Measurements from ENCODE around the gene MOB1B.
A peak's percentile ranks its signal among the peaks of the same experiment; 100 is the strongest.

Gene MOB1B

DNA sequence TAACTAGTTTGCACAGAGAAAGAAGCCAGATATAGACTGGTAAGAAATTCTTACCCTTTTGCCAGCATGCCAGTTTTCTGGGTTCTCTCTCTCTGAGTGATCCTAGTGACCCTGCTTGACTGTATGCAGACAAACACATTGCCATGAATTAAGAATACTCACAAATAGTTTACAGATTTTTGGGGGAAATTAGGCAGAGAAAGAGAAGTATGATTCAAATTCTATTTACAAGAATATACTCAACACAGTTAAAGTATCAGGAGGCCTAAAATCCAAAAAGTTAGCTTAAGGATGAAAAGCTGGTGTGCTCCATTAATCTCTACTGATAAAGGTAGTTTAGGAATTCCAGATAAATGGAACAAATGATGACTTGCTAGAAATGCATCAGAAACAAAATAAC, 18.4 kb downstream of the MOB1B start:
- Histone ChIP-seq H3K4me2 (ENCODE audit: low read length, poor library complexity, severe bottlenecking) (no peak overlapping the region), H2BK15ac (ENCODE audit: low read depth, poor library complexity, severe bottlenecking) (no peak overlapping the region), H3K4me1 (ENCODE audit: control insufficient read depth, insufficient read depth, low read depth, low read length) (peaks cover 10% of the 10 kb centered on the region), H3K36me3 (ENCODE audit: control insufficient read depth in 1 of 2, insufficient read depth in 2 of 2, low read depth in 1 of 2, low read length in 2 of 2) (no peaks in the 10 kb centered on the region), H3K27me3 (ENCODE audit: control insufficient read depth in 1 of 2, insufficient read depth in 1 of 2, low read length in 2 of 2) (no peaks in the 10 kb centered on the region), H3K14ac (ENCODE audit: low read length in 2 of 2) (no peak overlapping the region), H3K9me3 (ENCODE audit: control insufficient read depth, low read length) (no peaks in the 10 kb centered on the region), H3K27ac (ENCODE audit: low read length, poor library complexity, severe bottlenecking) (no peak overlapping the region), H4K8ac (ENCODE audit: low read length) (no peak overlapping the region), H2BK5ac (ENCODE audit: low read depth, low read length, poor library complexity, severe bottlenecking) (no peak overlapping the region), H2AFZ (ENCODE audit: low read depth, low read length) (no peak overlapping the region), H2BK12ac (ENCODE audit: low read length in 2 of 2) (no peak overlapping the region), H3K4me3 (ENCODE audit: insufficient read depth in 1 of 2, low read depth in 1 of 2, low read length in 2 of 2) (no peak overlapping the region), H3K4ac (ENCODE audit: low read depth in 1 of 2, low read length in 2 of 2) (no peak overlapping the region), H2BK120ac (ENCODE audit: low read depth, low read length) (no peak overlapping the region), H3K79me1 (replicated peaks; ENCODE audit: low read length, poor library complexity, severe bottlenecking) (peaks cover 4% of the 10 kb centered on the region), H3K18ac (ENCODE audit: low read depth in 1 of 2, low read length in 2 of 2) (no peak overlapping the region), H3K9ac (ENCODE audit: low read length) (no peak overlapping the region), H2AK5ac (ENCODE audit: low read length, severe bottlenecking) (no peak overlapping the region), H4K91ac (ENCODE audit: low read length) (no peak overlapping the region), H3K23ac (ENCODE audit: low read length in 2 of 2) (no peak overlapping the region)
- no peak for DNase-seq

GRCh38 chr4:70925418-70925817, 23.2 kb downstream of the MOB1B start:
- H3K27me3 ChIP-seq (ENCODE audit: control insufficient read depth in 1 of 2, insufficient read depth in 1 of 2, low read length in 2 of 2) = no peaks in the 10 kb centered on the region
- H3K36me3 ChIP-seq (ENCODE audit: control insufficient read depth in 1 of 2, insufficient read depth in 2 of 2, low read depth in 1 of 2, low read length in 2 of 2) = no peaks in the 10 kb centered on the region
- no peak overlapping the region for H3K4me2 ChIP-seq (ENCODE audit: low read length, poor library complexity, severe bottlenecking)
- H3K9me3 ChIP-seq (ENCODE audit: control insufficient read depth, low read length) = no peaks in the 10 kb centered on the region
- no peak overlapping the region for H2AFZ ChIP-seq (ENCODE audit: low read depth, low read length)
- no peak overlapping the region for H3K18ac ChIP-seq (ENCODE audit: low read depth in 1 of 2, low read length in 2 of 2)
- WGBS = 92% methylated on average over 1 of the region's 1 CpG
- H3K4ac ChIP-seq (ENCODE audit: low read depth in 1 of 2, low read length in 2 of 2) = no peak overlapping the region
- H2BK12ac ChIP-seq (ENCODE audit: low read length in 2 of 2) = no peak overlapping the region
- H3K79me1 ChIP-seq (replicated peaks; ENCODE audit: low read length, poor library complexity, severe bottlenecking) = peaks cover 9% of the 10 kb centered on the region
- no peak overlapping the region for H3K9ac ChIP-seq (ENCODE audit: low read length)
- no peak for DNase-seq
- H2AK5ac ChIP-seq (ENCODE audit: low read length, severe bottlenecking) = no peak overlapping the region
- H2BK15ac ChIP-seq (ENCODE audit: low read depth, poor library complexity, severe bottlenecking) = no peak overlapping the region
- H3K4me1 ChIP-seq (ENCODE audit: control insufficient read depth, insufficient read depth, low read depth, low read length) = peaks cover 12% of the 10 kb centered on the region
- H4K8ac ChIP-seq (ENCODE audit: low read length) = no peak overlapping the region
- no peak overlapping the region for H3K4me3 ChIP-seq (ENCODE audit: insufficient read depth in 1 of 2, low read depth in 1 of 2, low read length in 2 of 2)
- no peak overlapping the region for H2BK120ac ChIP-seq (ENCODE audit: low read depth, low read length)
- no peak overlapping the region for H2BK5ac ChIP-seq (ENCODE audit: low read depth, low read length, poor library complexity, severe bottlenecking)
- H3K14ac ChIP-seq (ENCODE audit: low read length in 2 of 2) = no peak overlapping the region
- no peak overlapping the region for H3K27ac ChIP-seq (ENCODE audit: low read length, poor library complexity, severe bottlenecking)
- H3K23ac ChIP-seq (ENCODE audit: low read length in 2 of 2) = no peak overlapping the region
- no peak overlapping the region for H4K91ac ChIP-seq (ENCODE audit: low read length)

GRCh38 chr4:70925899-70926635, 23.9 kb downstream of the MOB1B start:
- H2BK15ac ChIP-seq (ENCODE audit: low read depth, poor library complexity, severe bottlenecking) = no peak overlapping the region
- no peak overlapping the region for H3K4me3 ChIP-seq (ENCODE audit: insufficient read depth in 1 of 2, low read depth in 1 of 2, low read length in 2 of 2)
- peaks cover 12% of the 10 kb centered on the region for H3K4me1 ChIP-seq (ENCODE audit: control insufficient read depth, insufficient read depth, low read depth, low read length)
- no peaks in the 10 kb centered on the region for H3K27me3 ChIP-seq (ENCODE audit: control insufficient read depth in 1 of 2, insufficient read depth in 1 of 2, low read length in 2 of 2)
- no peak overlapping the region for H3K27ac ChIP-seq (ENCODE audit: low read length, poor library complexity, severe bottlenecking)
- H3K14ac ChIP-seq (ENCODE audit: low read length in 2 of 2) = peak overlapping the region in 1 of 2 experiments; percentile 41
- no peak overlapping the region for H3K4me2 ChIP-seq (ENCODE audit: low read length, poor library complexity, severe bottlenecking)
- no peak overlapping the region for H3K23ac ChIP-seq (ENCODE audit: low read length in 2 of 2)
- no peak overlapping the region for H3K9ac ChIP-seq (ENCODE audit: low read length)
- no peak overlapping the region for H3K4ac ChIP-seq (ENCODE audit: low read depth in 1 of 2, low read length in 2 of 2)
- no peak overlapping the region for H2BK12ac ChIP-seq (ENCODE audit: low read length in 2 of 2)
- peak; percentile 29 for DNase-seq
- peak overlapping the region; percentile 70 for H2AK5ac ChIP-seq (ENCODE audit: low read length, severe bottlenecking)
- H2BK120ac ChIP-seq (ENCODE audit: low read depth, low read length) = no peak overlapping the region
- no peak overlapping the region for H4K8ac ChIP-seq (ENCODE audit: low read length)
- H2AFZ ChIP-seq (ENCODE audit: low read depth, low read length) = no peak overlapping the region
- H3K79me1 ChIP-seq (replicated peaks; ENCODE audit: low read length, poor library complexity, severe bottlenecking) = peaks cover 9% of the 10 kb centered on the region
- WGBS = 86% methylated on average over 5 of the region's 6 CpGs
- no peak overlapping the region for H3K18ac ChIP-seq (ENCODE audit: low read depth in 1 of 2, low read length in 2 of 2)
- H3K9me3 ChIP-seq (ENCODE audit: control insufficient read depth, low read length) = no peaks in the 10 kb centered on the region
- H3K36me3 ChIP-seq (ENCODE audit: control insufficient read depth in 1 of 2, insufficient read depth in 2 of 2, low read depth in 1 of 2, low read length in 2 of 2) = no peaks in the 10 kb centered on the region
- no peak overlapping the region for H2BK5ac ChIP-seq (ENCODE audit: low read depth, low read length, poor library complexity, severe bottlenecking)
- no peak overlapping the region for H4K91ac ChIP-seq (ENCODE audit: low read length)

- H4K91ac ChIP-seq (ENCODE audit: low read length) = no peak overlapping the region
- H4K8ac ChIP-seq (ENCODE audit: low read length) = no peak overlapping the region
- no peak overlapping the region for H2AFZ ChIP-seq (ENCODE audit: low read depth, low read length)
- no peak overlapping the region for H2BK15ac ChIP-seq (ENCODE audit: low read depth, poor library complexity, severe bottlenecking)
- H3K4ac ChIP-seq (ENCODE audit: low read depth in 1 of 2, low read length in 2 of 2) = no peak overlapping the region
- H3K4me2 ChIP-seq (ENCODE audit: low read length, poor library complexity, severe bottlenecking) = no peak overlapping the region
- H2BK120ac ChIP-seq (ENCODE audit: low read depth, low read length) = no peak overlapping the region
- no peak overlapping the region for H2AK5ac ChIP-seq (ENCODE audit: low read length, severe bottlenecking)
- no peak overlapping the region for H3K23ac ChIP-seq (ENCODE audit: low read length in 2 of 2)
- H2BK5ac ChIP-seq (ENCODE audit: low read depth, low read length, poor library complexity, severe bottlenecking) = no peak overlapping the region
- H3K4me1 ChIP-seq (ENCODE audit: control insufficient read depth, insufficient read depth, low read depth, low read length) = peaks cover 12% of the 10 kb centered on the region
- H3K27me3 ChIP-seq (ENCODE audit: control insufficient read depth in 1 of 2, insufficient read depth in 1 of 2, low read length in 2 of 2) = no peaks in the 10 kb centered on the region
- H3K27ac ChIP-seq (ENCODE audit: low read length, poor library complexity, severe bottlenecking) = no peak overlapping the region
- peaks cover 10% of the 10 kb centered on the region for H3K79me1 ChIP-seq (replicated peaks; ENCODE audit: low read length, poor library complexity, severe bottlenecking)
- no peak overlapping the region for H3K14ac ChIP-seq (ENCODE audit: low read length in 2 of 2)
- no peak for DNase-seq
- no peak overlapping the region for H2BK12ac ChIP-seq (ENCODE audit: low read length in 2 of 2)
- no peak overlapping the region for H3K4me3 ChIP-seq (ENCODE audit: insufficient read depth in 1 of 2, low read depth in 1 of 2, low read length in 2 of 2)
- no peaks in the 10 kb centered on the region for H3K36me3 ChIP-seq (ENCODE audit: control insufficient read depth in 1 of 2, insufficient read depth in 2 of 2, low read depth in 1 of 2, low read length in 2 of 2)
- H3K18ac ChIP-seq (ENCODE audit: low read depth in 1 of 2, low read length in 2 of 2) = no peak overlapping the region
- no peaks in the 10 kb centered on the region for H3K9me3 ChIP-seq (ENCODE audit: control insufficient read depth, low read length)
- no peak overlapping the region for H3K9ac ChIP-seq (ENCODE audit: low read length)
- WGBS = 94% methylated on average over 8 of the region's 8 CpGs
These were observed 25.5 kb downstream of the MOB1B start for GRCh38 chr4:70927502-70928137.
